ENCODE measurements around the gene CDIPT. TPM values are rescaled to one million over a fixed set of nuclear protein-coding genes. Genes with fewer than 3 reads are reported as not detected.
A peak's percentile ranks its signal among the peaks of the same experiment; 100 is the strongest.

The CDIPT gene
- polyA plus RNA-seq, 1 donor = 37.7 TPM

- DNase-seq (ENCODE audit: low read depth) = no peak
These were observed 31.5 kb downstream of the CDIPT start for GRCh38 chr16:29831490-29831889.

GRCh38 chr16:29830774-29831173 lies 32.3 kb downstream of the CDIPT start:
- DNase-seq (ENCODE audit: low read depth) = no peak

GRCh38 chr16:29826342-29826695 lies 36.7 kb downstream of the CDIPT start:
- DNase-seq (ENCODE audit: low read depth) = no peak

GRCh38 chr16:29825145-29826044 lies 37.6 kb downstream of the CDIPT start:
- no peak for DNase-seq (ENCODE audit: low read depth)

DNA sequence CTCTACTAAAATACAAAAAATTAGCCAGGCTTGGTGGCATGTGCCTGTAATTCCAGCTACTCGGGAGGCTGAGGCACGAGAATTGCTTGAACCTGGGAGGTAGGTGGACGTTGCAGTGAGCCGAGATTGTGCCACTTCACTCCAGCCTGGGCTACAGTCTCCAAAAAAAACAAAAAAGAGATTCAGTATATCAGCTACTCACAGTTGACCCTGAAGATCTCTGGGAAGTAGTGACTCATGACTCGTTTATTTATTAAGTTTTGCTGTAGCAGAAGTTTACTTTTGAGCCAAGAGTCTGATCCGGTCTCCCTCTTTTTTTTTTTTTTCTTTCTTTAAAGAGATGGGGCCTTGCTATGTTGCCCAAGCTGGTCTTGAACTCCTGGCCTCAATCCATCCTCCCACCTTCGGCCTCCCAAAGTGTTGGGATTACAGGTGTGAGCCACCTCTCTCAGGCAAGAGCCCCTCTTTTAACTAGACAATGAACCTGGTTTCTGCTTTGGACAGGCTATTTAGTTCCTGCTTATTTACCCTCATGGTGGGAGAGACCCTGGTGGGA lies 38.4 kb downstream of the CDIPT start:
- no peak for DNase-seq (ENCODE audit: low read depth)

GRCh38 chr16:29821643-29822115 lies 41.3 kb downstream of the CDIPT start:
- DNase-seq (ENCODE audit: low read depth) = no peak

GRCh38 chr16:29820730-29821642 lies 42.0 kb downstream of the CDIPT start:
- no peak for DNase-seq (ENCODE audit: low read depth)

DNA sequence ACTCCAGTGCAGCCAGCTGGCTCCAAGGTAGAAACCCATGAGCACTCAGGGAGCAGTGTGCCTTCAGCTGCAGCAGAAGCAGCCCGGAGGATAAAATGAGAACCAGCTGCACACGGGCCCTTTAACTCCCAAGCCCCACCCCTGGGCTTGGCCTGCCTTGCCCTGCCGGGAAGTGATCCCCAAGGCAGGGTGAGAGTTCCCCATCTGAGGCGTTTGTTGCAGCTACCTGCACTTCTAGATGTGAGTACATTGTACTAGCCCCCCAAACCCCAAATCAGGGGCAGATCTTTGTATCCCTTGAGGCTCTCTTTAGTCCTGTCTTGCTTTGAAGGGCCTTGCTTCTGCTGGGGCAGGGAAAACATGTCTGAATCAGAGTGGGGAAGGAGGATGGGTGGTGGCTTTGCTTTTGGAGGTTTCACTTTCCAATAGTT lies 42.7 kb downstream of the CDIPT start, which contains the start of gene MVP:
TSS of gene MVP (plus strand) at position 192 of the 431 bp plus-strand sequence. CDS start 10,088 bp downstream, outside the sequence.
- DNase-seq (ENCODE audit: low read depth) = no peak

DNA sequence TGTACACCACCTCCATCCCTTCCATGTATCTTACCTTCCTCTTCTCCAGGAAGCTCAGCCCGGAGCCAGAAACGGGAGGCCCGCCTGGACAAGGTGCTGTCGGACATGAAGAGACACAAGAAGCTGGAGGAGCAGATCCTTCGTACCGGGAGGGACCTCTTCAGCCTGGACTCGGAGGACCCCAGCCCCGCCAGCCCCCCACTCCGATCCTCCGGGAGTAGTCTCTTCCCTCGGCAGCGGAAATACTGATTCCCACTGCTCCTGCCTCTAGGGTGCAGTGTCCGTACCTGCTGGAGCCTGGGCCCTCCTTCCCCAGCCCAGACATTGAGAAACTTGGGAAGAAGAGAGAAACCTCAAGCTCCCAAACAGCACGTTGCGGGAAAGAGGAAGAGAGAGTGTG lies 43.5 kb downstream of the CDIPT start:
- no peak for DNase-seq (ENCODE audit: low read depth)

- no peak for DNase-seq (ENCODE audit: low read depth)
These were observed 44.9 kb downstream of the CDIPT start for GRCh38 chr16:29818082-29818481.

DNA sequence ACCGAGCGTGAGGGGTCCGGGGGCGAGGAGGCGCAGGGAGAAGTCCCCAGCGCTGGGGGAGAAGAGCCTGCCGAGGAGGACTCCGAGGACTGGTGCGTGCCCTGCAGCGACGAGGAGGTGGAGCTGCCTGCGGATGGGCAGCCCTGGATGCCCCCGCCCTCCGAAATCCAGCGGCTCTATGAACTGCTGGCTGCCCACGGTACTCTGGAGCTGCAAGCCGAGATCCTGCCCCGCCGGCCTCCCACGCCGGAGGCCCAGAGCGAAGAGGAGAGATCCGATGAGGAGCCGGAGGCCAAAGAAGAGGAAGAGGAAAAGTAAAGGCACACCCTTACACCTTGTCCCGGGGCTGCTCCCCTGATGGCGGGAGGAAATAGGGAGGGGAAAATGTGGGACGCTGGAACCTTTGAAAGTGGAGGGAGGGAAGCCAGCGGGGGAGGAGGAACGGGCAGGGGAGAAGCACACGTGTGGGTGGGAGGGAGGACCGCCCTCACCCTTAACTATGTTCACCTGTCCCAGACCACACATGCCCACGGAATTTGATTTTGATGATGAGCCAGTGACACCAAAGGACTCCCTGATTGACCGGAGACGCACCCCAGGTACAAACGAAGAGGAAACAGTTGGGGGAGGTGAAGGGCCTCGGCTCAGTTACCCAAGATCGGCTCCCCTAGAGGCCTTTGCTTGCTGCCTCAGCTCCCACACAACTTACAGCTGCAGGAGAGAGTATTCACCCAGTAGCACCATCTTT lies 46.2 kb downstream of the CDIPT start:
- DNase-seq (ENCODE audit: low read depth) = no peak

GRCh38 chr16:29815793-29816693 lies 47.0 kb downstream of the CDIPT start, which contains the start of gene PAGR1:
TSS of gene PAGR1 (plus strand) at chr16:29816152. CDS start at chr16:29816526, 374 bp downstream.
- DNase-seq (ENCODE audit: low read depth) = peak; percentile 99

DNA sequence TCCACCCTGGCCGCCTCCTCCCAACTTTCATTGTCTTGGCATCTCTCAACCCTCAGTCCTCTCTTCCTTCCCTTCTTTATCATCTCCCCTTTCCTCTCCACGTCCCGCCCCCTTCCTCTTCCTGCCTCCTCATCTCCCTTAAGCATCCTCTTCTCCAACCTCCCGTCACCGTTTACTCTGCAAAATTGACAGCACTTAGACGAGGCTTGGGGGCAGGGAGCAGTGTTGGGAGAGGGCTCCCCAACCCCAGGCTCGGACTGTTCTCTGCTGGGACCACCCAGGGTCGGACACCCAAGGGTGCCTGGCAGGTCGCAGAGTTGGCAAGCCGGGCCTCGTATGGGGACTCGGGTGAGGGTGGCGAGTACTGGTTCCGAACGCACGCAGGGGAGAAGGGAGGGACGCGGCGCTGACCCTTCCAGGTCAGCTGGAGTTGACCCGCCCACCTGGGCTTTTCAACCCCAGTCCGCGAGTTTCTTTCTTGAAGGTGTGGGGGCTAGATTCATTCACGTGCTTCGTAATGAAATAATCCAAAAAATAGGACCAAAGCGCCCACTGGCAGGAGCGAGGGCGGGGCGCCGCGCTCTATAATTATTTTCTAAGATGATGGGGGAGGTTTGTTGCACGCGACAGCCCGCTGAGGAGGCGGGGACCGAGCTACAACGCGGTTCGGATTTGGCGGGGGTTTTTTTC lies 47.8 kb downstream of the CDIPT start:
- no peak for DNase-seq (ENCODE audit: low read depth)

DNA sequence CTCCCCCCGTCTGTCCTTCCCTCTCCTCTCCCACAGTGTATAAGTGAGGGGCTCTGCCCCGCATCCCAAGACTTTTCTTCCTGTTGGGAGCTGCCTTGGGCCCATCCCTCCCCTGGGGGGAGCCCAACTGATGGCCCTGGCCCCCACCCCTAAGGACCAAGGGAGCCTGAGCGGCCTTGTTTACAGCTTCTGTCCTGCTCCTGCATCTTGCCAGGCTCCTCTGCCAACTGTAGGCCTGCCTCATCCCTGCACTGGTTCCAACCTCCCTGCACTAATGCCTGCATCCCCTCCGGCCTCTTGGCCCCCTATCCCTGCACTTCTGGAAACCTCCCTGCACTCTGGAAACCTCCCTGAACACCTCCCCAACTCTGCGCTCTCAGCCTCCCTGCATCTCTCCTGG lies 48.4 kb downstream of the CDIPT start:
- no peak for DNase-seq (ENCODE audit: low read depth)

DNA sequence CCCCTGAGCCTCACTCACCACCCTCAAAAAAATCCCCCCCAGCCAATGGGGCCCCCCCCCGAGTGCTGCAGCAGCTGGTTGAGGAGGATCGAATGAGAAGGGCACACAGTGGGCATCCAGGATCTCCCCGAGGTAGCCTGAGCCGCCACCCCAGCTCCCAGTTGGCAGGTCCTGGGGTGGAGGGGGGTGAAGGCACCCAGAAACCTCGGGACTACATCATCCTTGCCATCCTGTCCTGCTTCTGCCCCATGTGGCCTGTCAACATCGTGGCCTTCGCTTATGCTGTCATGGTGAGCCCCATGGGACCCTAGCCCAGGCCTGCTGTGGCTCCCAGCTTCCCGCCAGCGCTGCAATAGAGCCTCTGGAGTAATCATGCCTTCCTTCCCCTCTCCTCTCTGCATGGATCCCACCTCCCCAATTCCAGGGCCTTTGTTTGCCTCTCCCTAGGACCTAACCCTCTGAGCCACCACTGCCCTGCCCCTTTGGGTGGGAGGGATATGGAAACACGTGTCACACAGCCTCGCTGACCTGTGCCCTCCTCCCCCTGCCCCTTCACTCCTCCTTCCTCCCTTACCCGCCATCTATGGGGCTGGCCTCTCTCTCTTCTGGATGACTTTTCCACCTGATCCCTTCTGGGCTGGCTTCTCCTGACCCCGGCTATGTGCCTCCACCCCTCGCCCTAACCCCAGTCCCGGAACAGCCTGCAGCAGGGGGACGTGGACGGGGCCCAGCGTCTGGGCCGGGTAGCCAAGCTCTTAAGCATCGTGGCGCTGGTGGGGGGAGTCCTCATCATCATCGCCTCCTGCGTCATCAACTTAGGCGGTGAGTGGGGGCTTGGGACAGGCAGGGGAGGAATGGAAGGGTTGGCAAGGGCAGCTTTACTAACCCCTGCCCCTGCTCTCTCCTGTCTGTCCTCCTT lies 49.1 kb downstream of the CDIPT start:
- DNase-seq (ENCODE audit: low read depth) = no peak

- DNase-seq (ENCODE audit: low read depth) = no peak
These were observed 50.0 kb downstream of the CDIPT start for GRCh38 chr16:29812754-29813643.
